ENCODE results near the gene LTBP1.

LTBP1 gene

DNA sequence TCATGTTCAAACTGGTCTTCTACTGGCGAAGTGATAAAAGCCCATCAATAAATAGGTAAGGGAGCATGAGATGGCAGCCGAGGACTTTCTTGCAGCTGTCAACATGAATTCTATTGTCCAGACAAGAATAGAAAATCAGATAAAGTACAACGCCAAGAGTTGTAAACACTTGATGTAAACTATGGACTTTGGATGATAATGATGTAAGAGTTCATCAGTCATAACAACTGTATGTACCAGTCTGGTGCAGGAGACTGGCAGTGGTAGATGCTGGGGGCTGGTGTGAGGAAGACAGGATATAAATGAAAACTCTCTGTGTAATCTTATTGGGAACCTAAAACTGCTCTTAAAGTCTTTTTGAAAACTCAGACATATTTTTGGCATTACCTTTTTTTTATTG lies 373.8 kb downstream of the LTBP1 start:
- no peak for DNase-seq

DNA sequence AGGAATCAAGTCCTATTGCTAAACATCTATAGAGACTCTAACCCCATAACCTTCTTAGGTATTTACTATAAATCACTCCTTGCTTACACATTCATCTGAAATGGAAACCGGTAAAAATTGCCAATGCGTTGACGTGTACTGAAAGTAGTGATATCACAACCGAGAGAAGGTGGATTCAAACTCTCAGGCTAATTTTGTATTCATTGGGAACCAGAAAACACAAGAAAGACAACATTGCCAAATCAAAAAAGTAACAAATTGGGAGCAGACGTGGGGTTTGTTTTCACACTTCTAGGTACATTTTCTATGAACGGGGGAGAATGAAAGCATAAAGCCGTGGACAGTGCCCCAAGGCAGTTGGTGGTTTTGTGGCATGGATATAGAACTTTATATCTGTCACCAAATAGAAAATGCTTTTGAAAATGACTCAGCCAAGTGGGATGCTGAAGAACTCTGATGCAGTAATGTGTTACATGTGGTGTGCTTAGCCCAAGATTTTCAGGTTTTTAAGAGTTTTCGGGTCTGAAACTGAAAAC lies 374.6 kb downstream of the LTBP1 start:
- DNase-seq: no peak

DNA sequence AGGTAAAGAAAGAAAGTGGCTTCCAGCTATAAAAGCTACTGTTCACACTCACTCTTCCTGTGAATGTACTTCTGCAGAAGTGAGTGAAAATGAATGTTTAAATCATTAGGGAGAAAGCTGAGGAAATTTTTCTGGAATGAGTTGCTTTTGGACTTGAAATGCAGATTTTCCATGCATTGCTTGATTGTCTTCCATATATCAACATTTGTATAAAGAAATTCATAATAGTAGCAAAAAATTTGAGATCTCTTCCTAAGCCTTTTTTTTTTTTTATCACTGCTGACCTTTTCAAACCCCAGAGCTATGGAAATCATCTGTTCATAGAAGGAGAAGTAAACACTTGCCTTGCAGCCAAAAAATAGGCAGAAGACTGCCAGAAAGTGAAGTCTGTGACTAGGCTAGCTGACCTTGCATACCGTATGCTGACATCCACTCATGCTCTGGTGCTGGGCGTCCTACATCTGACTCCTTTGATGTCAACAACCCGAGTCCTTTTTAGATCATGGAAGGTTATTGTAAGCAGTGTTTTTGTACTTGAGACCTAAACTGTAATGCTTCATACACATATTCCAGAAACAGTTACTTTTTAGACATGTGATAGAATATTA lies 375.2 kb downstream of the LTBP1 start:
- DNase-seq: peak in 2 of 3 donors; percentile 9 to 14

DNA sequence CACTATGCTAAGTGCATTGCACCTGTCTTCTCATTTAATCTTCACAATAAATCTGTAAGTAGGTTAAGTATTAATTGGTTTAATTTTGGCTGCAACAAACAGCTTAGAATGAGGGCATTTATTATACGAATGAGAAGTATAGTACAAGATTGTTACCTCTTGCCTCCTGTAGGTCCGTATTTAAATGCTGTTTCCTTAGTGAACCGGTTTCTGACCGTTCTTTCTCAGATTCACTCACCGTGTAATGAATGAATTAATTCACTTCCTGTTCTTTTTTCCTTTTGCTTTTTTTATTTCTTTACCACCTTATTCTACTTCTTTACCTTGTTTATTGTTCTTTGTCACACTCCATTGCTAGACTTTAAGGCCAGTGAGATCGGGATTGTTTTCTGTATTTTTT lies 375.9 kb downstream of the LTBP1 start:
- no peak for DNase-seq

DNA sequence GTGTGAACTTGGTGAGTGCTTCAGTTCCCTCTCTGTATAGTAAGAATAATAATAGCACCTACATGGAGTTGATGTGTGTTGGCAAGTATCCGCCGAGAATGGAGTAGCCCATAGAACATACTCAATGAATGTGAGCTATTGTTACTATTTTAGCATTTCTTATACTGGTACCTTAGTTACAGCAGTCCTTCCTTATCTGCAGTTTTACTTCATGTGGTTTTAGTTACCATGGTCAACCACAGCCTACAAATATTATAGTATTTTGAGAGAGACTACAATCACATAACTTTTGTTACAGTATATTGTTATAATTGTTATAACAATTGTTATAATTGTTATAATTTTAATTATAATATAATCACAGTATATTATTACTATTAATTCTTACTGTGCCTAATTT lies 377.2 kb downstream of the LTBP1 start:
- no peak for DNase-seq

DNA sequence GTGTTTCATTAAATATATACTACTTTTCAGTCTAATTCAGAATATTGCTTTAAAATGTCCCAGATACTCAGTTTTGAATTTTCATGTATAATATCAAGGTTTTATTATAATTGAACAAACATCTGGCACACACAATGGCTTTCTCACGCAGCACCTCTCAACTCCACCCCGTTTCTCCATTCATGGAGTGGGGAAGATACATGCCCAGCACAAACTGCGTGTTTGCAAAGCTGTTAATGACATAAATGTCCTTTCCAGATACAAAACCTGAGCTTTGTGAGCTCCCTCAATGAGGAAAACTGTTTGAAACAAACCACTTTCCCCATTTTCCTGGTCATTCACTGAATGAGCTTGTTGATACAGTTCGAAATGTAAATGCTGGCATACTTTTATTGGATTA lies 379.3 kb downstream of the LTBP1 start:
- DNase-seq: no peak

DNA sequence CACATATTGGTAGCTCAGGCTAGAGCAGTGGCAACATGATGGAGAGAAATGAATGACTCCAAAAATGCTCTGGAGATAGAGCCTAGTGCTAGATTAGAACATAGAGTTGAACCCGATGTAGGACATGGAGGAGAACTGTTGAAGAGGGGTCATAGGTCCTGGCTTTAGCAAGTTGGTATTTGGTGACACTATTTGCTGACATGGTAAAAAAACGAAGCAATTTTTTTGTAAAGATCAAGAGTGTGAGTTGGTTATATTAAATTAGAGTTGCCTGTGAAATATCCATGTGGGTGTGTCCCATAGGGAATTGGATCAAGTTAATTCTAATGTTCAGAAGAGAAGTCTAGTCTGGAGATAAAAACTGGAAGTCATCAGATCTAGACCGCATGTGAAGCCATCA lies 386.7 kb downstream of the LTBP1 start:
- DNase-seq: no peak

DNA sequence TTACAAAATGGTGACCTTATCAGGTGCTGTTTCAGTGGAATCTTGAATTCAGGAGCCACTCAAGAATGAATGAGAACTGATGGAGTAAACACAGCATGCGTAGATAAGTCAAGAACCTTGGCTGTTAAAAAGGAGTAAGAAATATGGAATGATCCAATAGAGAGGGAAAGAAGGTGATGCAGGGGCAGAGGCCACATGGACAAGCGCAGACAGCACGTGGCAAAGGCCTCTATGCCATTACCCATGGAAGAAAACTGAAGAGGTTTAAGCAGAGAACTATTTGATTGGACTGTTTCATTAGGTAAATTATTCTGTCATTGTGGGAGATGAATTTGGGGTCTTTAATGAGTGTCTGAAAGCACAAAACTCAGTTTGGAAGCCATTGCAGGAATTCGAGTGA lies 387.3 kb downstream of the LTBP1 start:
- no peak for DNase-seq

DNA sequence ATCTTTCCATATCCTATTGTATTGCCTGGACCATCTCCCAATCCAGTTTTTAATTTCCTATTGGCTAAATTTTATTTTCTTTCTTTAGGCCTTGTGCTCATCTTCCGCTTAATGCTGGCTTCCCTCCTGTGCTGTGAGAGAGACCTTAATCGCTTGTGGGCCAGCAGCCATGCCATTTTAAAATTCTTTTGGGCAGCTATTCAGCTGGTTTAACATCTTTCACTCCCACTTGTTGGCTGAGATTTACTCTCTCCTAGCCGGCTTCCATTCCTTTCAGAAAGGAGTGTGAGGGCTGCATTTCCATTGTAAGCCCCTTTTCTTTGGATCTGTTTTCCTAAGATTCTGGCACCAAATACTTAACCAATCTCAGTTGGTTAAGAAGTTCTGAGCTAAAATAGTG lies 388.8 kb downstream of the LTBP1 start:
- DNase-seq: no peak

DNA sequence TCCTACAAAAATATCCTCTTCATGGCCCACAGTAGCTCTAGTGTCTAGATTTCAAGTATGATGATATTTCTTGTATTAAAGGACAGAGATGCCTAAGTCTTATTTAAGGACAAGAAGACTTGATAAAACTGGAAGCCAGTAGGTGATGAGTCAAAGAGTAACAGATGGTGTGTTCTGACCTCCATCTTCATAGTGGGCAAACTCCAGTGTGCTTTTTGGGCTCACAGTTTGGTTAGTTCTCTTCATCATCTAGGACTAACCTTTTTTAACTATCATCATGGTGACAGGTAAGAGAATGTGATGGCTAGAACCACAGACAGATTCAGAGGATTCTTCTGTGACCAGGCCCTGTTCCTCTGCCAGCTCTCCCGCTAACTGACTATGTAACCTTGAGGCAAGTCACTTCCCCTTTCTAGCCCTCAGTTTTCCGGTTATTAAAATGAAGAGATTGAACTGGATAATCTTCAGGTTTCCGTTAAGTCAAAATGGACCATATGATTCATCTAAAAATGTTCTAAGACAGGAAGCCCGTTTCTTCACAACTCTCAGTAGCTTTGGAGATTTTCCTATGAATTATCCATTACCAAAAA lies 389.4 kb downstream of the LTBP1 start:
- peak; percentile 29 to 58 (median 51) for DNase-seq

DNA sequence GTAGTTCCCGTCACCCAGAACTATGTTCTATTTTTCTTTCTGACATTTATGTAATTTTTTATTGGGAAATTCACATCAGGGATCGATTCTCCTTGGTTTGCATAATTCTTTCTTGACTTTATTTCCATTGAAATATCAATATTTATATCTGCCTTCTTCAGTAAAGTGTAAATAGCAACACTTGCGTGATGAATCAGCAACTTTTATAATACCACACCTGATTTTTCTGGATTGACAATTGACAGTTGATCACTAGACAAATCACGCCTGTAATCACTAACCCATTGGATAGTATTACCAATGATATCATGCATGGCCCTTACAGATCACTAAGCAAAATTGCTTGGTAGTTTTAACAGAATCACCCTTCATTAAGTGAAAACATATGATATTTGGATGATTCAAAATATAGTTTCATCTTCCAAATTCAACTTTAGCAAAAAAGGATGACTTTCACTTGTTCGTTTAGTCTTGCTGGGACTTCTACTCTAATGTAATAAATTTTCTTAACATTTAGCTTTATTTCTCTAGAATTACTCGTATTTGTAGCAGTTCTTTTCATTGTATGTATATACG lies 390.7 kb downstream of the LTBP1 start:
- DNase-seq: no peak

DNA sequence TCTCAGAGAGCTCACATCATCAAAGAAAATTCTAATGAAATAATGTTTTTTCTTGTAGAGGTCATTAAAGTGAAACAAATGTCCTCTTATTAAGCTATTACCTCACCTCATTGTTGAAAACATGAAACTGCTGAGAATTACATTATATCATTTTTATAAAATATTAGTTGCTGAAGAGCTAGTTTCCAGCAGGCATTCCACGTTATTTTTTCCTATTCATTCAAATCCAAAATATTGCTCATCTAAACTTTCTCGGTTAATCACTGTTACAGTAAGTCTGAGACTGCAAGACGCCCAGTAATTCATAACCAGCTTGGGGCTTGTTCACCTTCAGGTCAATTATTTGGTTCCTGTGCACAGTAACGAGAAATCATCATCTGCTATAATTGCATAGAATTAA lies 391.2 kb downstream of the LTBP1 start:
- DNase-seq: no peak

DNA sequence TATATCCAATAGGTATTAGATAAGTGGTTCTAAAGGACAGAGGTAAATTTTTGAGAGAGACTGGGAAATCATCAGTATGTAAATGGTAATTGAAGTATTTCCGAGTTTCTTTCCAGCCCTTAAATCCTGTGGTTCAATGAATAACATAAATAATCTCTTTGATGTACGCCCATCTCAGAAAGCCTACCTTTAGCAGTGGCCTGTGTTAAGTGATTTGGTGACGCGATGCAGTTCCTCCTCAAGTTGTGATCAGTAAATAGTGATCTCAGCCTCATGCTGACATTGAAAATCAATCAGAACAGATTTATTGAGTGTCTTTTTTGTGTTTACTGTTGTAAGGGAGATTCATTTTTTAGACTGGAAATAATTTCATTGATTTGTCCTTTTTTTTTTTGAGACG lies 392.5 kb downstream of the LTBP1 start:
- no peak for DNase-seq

DNA sequence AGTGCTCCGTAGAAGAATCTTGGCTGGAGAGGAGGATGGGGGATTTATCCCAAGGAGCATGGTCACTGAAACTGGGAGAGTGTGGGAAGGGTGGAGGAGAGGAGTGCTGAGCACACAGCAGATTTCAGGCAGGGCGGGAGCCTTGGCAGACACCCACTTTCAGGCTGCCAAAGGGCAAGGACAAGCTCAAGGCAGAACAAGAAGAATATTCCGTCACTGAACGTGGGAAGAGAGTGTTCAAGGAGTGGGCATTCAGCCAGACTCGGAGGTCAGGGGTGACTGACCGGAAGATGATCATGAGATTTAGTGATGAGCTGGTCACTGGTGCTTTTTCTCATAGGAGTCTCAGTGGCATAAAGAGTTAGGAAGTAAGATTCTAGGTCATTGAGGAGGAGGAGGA lies 393.5 kb downstream of the LTBP1 start:
- no peak for DNase-seq

DNA sequence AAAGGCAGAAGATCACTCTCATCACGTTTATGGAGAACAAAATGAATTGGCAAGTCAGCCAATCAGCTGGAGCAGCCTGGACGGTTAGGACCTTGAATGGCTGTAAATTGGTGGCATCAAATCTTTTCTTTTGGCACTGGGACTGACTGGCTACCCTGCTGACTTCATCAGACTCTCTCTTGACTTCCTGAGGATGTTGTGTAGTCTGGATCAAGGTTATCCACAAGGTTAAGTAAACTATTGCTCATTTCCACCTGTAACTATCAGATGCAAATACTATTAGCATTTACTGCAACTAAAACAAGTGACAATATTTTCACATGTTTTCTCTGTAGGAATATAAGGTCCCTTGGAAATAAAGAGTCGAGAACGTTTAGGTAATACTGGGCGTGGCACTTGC lies 395.4 kb downstream of the LTBP1 start:
- no peak for DNase-seq

DNA sequence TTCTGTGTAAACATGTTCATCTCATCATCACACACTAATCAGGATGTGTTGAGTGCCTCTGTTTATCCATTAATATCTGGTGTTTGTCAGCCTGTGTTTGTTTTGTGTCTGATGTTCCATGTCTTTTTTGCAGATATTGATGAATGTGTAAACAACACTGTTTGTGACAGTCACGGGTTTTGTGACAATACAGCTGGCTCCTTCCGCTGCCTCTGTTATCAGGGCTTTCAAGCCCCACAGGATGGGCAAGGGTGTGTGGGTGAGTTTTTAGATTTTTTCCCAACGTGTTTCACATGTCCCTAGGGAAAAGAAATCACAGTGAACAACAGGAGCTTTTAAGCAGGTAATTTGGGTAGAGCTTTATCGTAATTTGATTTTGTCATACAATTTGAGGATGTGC lies 396.0 kb downstream of the LTBP1 start:
- no peak for DNase-seq

DNA sequence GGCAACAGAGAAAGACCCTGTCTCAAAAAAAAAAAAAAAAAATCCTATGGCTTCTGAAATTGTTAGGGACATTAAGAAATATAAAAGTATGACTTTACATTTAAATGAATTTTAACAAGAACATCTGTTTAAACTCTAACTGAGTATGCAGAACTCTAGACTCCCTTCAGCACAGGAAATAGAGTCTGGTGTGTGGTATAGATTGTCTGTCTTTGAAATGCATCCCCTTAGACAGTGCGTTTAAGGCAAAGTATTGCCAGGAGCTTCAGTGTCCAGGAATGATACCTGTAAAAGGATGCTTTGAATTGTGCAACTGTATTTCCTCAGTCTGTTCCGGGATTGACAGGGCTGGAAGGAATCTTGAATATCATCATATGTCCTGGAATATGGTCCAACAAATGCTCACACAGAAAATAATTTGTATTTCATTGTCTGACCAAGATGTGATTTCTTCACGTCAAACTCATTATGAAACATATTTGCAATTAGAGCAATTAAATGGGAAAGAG lies 396.7 kb downstream of the LTBP1 start:
- DNase-seq: no peak

DNA sequence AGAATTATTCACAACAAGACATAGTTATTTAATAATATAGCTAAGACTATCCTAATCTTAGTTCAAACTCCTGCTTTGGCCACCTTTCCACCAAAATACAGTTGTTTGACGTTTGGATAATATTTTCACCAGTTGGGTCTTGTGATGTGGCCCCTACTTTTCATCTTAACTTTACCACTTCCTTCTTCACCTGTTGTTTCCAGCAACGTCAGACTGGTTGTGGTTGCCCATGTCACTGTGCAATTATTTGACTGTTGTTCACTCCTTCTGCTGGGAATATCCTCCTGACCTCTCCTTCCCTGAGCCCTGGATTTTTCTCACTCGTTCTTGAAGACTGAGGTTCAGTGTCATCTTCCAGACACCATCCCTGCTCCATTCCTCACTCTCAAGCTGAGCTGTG lies 397.5 kb downstream of the LTBP1 start:
- DNase-seq: no peak

DNA sequence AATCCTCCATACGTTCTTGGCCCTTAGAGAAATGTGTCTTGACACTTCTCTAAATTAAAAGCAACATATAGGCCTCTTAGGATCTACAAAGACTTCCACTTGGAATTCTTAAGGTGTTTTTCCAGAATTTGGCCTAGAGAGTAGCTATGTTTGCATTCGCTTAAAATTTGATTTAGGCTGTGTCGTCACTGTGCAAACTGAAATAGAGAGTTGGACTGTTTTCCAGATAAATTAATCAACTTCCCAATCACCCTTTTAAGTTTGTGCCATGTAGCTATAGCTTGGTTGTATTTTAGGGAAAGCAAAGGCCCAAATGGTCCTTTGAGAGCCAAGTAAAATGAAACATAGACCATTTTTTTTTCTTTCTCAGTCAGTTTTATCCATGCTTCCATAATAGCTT lies 401.1 kb downstream of the LTBP1 start:
- no peak for DNase-seq

DNA sequence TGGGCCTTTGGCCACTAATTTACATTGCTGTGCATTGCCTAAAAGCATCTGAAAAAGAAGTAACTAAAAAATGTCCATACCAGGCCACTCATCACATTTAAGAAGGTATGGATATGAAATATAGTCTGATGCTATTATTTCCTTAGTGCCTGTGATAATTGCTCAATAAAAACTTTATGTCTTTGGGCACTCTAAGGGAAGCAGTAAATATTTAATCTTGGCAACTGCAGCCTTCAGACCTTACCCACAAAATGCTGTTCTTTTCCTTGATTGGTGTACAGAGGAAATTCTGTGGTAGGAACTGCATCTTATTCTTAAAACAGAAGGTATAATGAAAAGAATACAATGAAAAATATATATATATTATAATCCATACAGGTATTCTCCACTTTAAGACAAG lies 403.9 kb downstream of the LTBP1 start:
- no peak for DNase-seq

DNA sequence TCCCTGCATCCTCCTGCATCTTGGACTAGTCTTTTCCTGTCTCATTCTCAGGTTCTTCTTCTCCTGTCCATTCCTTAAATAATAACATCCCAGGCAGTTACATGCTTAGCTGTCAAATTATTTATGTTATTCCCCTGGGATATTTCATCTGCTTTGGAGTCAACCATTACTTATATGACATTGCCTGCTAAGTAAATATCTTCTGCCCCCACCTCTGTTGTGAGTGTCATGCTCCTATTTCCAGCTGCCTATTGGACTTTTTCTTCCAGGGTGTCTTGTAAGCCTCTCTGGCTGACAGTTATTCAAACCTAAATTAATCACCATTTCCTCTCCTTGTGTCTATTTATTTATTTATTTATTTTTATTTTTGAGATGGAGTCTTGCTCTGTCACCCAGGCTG lies 405.0 kb downstream of the LTBP1 start:
- DNase-seq: no peak

DNA sequence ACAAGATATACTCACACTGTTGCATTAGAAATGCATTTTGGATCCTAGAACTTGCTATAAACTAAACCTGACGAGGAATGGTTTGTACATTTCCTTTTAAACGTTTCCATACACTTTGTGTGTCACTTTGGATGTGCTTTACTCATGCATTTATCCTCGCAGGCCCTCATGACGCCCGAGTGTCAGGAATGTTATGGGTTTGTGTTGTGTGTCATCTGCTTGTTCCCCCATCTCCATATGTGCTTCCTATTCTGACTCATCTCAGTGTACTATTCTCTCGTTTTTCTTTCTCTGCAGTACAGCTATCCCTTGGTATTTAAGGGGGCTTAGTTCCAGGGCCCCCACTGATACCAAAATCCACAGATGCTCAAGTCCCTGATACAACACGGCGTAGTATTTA lies 408.2 kb downstream of the LTBP1 start:
- DNase-seq: no peak

DNA sequence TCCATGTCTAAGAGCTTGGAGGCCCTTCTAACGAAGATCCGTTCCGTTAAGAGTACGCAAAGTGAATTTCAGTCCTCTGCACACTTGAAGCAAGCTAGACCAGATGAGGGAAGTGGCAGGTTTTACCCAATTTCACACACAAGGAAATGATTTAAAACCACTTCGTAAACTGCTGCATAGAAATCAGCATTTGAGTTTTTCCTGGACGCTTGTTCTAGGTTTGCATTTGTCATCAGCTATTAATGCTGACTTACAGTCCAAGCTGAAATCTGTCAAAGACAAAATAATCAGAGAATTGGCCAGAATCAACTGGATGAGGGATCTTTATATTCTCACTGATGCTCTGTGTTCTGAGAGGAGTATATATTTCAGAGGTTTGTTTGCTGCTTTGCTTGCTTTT lies 412.1 kb downstream of the LTBP1 start:
- DNase-seq: no peak
